Iris pigment epithelial cell (primary cell): Measurements from ENCODE around the gene TSHR.
A peak's percentile ranks its signal among the peaks of the same experiment; 100 is the strongest.
"Not testable (repeated sequence)": the region's sequence is repeated elsewhere in the genome, so short reads cannot be mapped to it uniquely, and the experiment has no call there.

Source experiments
- DNase-seq: peaks from one replicate; pipeline ENCODE4 v3.0.0-alpha.2; 2011; ENCODE audit warnings: low read depth

Gene TSHR

DNA sequence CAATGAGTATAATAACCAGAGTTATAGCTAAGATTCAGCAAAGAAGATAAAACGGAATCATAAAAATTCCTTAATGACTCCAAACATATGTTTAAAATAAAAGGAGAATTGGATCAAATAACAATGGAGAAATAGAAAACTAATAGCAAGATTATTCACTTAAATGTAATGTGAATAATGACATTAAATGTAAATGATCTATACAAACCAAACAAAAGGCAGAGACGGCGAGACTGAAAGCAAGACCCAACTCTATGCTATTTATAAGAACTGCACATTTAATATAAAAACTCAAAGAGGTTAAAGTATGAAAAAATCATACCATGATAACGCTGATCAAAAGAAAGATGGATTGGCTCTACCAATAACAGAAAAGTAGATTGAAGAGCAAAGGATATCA lies 3.9 kb upstream of the TSHR start:
- DNase-seq: no peak

DNA sequence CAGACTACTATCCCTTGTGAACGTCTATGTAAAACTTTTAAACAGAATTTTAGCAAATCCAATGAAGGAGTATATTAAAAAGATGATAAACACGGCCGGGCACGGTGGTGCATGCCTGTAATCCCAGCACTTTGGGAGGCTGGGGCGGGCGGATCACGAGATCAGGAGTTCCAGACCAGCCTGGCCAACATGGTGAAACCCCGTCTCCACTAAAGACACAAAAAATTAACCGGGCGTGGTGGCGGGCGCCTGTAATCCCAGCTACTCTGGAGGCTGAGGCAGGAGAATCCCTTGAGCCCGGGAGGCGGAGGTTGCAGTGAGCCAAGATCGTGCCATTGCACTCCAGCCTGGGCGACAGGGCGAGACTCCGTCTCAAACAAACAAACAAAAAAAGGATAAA lies 2.2 kb upstream of the TSHR start:
- not testable (repeated sequence) for DNase-seq

- DNase-seq: peak; percentile 73
Observed at GRCh38 chr14:80954687-80955299, 628 bp upstream of the TSHR start.

GRCh38 chr14:80956102-80956501 lies 681 bp downstream of the TSHR start:
- DNase-seq: no peak

- DNase-seq: no peak
Observed at GRCh38 chr14:80956922-80957321, 1.5 kb downstream of the TSHR start.

GRCh38 chr14:80957613-80958012 lies 2.2 kb downstream of the TSHR start:
- no peak for DNase-seq

DNA sequence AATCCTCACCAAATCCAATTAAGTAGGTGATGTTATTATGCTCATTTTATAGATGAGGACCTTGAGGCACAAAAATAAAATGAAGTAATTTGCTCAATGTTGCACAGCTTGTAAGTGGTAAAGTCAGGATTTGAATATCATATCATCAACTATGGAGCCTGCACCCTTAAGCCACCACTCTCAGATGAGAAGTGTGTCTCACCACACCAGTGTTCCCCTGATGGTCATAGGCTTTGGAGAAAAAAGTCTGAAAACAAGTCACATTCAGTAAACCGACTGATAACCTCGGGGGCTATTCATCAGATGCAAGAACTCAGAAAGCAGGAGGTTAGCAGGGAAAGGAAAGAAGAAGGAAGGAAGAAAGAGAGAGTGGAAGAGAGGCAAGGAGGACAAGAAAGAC lies 2.8 kb downstream of the TSHR start:
- no peak for DNase-seq

DNA sequence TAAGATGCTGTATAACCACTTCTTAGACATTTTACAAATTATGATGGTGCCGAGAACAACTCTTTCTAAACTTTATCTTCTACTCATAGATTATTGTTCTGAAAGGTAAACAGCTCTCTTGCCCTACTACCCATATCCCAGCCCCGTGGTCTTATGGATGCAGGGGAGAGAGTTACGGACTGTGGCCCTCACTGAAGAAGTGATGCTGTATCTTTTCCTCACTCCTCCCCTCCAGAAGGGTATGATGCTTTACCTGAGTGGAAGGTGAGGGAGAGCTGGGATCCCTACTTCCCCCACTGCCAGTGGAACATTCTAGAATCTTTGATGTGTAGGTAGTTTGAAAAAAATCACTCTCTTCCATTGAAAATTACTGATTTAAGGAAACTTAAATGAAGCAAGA lies 3.5 kb downstream of the TSHR start:
- DNase-seq: no peak

GRCh38 chr14:80959496-80959895 lies 4.1 kb downstream of the TSHR start:
- no peak for DNase-seq

DNA sequence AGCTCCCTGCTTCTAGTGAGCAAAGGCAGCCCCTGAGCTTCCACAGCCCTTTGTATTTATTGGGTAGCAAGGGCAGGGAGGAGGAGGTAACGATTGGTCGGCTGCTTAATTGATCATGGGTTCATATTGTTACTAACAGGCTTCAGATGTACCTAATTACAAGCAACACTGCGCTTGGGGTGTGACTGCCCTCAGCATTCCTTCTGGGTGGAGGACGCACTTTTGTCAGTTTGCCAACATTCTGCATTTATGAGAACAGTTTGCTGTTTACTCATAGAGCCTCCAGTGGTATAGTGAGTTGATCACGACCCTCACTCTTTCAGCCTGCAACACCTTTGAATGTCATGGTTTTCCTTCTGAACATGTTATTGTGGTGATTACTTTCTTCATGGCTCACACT lies 9.6 kb downstream of the TSHR start:
- no peak for DNase-seq

DNA sequence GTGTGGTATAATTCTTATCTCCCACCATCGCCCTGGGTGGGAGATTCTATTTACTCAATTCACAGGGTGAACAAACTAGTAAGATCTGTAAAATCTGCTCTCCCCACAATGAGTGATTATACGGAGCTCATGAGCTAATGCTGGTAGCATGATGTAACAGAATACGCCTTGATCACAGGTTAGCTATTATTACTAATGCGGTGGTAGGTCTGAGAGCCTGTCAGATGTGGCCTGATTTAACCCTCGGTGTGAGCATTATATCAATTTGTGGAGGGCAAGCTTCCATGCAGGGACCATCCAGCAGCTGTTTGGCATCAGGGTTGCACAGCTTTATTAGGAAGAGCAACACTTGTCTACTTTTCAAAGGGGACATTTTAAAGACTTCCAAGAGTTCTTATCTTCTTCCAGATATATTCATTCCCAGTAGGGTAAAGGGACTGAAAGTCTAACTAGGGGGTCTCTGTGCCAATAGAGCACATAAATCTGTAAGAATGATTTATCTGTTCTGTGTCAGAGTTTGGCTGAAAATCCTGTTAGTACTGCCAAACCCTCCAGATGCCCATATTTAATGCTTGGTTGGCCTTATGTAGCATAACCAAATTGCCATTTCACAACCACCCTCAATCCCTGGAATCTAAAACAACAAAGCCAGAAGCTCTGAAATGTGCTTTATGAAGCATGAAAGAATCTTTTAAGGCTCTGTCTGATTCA lies 18.7 kb downstream of the TSHR start:
- peak; percentile 31 for DNase-seq

GRCh38 chr14:80974679-80975078 lies 19.3 kb downstream of the TSHR start:
- no peak for DNase-seq

GRCh38 chr14:80977221-80977620 lies 21.8 kb downstream of the TSHR start:
- no peak for DNase-seq

- DNase-seq: no peak
Observed at GRCh38 chr14:80978403-80978802, 23.0 kb downstream of the TSHR start.

DNA sequence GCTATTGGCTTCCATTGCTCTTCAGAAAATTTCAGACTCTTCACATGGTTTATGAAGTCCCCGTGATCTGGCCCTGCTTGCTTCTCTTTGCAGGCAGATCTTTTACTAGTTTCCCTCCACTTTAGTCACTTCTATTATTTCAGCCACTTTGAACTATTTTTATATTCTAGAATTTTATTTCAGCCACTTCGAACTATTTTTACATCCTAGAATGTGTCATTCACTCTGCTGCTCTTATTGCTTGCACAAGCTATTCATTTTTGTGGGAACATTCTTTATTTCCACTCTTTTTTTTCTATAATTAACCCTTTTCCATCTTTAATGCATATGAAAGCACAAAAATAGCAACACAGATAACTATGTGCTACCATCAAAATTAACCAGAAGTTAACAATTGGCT lies 24.5 kb downstream of the TSHR start:
- no peak for DNase-seq

DNA sequence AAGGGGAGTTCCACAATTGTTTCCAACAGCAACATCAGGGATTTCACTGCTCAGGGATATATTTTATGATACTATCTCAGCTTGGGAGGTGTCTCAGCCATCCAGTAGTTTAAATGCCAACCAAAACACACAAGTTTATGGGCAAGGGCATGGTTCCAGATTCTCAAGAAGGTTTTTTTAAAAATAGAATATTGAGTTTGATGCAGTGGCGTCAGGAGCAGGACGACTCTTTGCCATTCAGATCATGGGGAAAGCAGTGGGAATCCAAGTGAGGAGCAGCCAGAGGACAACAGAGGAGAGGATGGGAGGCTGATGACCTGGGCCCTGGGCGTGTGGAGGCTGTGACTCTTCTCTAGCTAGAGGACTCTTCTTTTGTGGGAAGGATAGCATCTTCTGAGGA lies 25.7 kb downstream of the TSHR start:
- DNase-seq: no peak

GRCh38 chr14:80981673-80982072 lies 26.3 kb downstream of the TSHR start:
- no peak for DNase-seq

GRCh38 chr14:80982711-80983110 lies 27.3 kb downstream of the TSHR start:
- DNase-seq: no peak

DNA sequence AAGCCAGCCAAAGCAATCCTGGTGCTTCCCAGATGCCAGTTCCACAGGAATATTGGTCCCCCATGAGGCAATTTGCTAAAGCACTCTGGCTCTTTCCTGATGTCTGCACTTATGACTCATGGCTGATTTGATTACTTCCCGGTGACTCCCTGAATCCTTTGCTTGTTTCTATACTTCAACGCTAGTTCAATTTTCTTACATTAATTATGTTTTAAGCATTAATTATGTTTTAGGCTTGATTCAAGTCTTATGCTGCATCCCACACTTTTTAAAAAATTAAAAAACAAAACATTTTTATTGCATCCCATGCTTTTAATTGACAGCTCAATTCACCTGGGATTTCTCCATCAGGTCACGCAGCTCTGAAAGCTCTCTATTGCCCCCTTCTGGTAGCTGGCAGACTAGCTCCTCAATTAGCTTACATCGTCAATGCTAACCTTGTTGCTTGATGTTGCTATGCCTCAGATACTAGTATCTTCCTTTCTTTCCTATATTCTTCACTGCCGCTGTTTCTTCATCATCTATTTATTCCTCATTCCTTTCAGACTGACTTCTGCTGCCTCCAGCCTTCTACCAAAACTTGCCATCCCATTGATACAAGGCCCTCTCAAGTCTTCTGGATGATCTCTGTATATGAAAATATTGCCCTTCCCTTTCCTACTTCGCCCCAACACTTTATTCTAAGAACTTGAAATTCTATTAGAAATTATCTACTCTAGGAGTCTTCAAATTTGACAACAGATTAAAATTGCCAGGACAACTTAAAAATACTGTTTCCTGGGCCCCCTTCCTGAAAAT lies 32.0 kb downstream of the TSHR start:
- DNase-seq: peak; percentile 63

DNA sequence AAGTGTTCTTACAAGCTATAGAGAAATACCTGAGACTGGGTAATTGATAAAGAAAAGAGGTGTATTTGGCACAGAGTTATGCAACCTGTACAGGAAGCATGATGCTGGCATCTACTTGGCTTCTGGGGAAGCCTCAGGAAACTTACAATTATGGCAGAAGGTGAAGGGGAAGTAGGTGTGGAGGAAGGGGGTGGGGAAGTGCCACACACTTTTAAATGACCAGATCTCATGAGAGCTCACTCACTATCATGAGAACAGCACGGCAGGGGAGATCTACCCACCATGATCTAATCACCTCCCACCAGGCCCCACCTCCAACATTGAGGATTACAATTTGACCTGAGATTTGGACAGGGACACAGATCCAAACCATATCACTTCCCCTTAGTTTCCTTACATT lies 32.8 kb downstream of the TSHR start:
- no peak for DNase-seq

- peak; percentile 12 for DNase-seq
Observed at GRCh38 chr14:80988735-80989429, 33.5 kb downstream of the TSHR start.

DNA sequence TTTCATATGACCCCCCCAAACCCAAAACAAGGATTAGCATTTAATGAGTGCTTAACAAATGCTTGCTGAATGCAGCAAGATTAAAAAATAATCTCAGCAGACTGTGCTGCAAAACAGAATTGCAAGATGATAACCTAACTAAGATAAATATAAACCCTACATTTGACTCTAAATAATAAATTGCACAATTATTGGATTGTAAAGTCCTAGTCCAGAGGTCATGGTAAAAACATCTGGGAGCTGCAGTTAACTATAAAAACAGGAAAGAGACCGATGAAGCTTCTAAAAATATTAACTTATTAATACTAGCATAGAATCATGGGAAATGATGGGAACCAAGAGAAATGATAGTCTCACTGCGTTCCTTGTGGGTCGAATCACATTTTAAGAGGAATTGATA lies 37.2 kb downstream of the TSHR start:
- no peak for DNase-seq
